Natural killer cell (primary cell): ENCODE data around the gene SORCS2. TPM values are rescaled to one million over a fixed set of nuclear protein-coding genes. Genes with fewer than 3 reads are reported as not detected.

Experiments used
- ATAC-seq, 3 donors: fragments of 150-1000 bp in 2 of 3; fragments of 200-7000 bp in 1 of 3; cut with Tn5 transposase; 1 replicate in 1 of 3; 2 replicates in 2 of 3; pipeline ENCODE4 v1.10.0; 2021; ENCODE audit warnings: mild to moderate bottlenecking in 2 of 3, moderate library complexity in 2 of 3
- DNase-seq, 2 donors: peaks; one replicate each; pipeline versions ENCODE4 v3.0.0 to v3.0.0-alpha.2; 2013 to 2021; ENCODE audit warnings: mixed read lengths in 1 of 2
- H3K27ac ChIP-seq: one replicate; pipeline ENCODE4 v1.5.1; 2013; ENCODE audit warnings: mild to moderate bottlenecking, low read length
- H3K27me3 ChIP-seq: one replicate; pipeline ENCODE4 v1.6.1; 2013; ENCODE audit warnings: low read length; ENCODE audit not compliant: control insufficient read depth, insufficient read depth
- H3K36me3 ChIP-seq: one replicate; pipeline ENCODE4 v1.6.1; 2013; ENCODE audit warnings: low read length; ENCODE audit not compliant: control insufficient read depth, insufficient read depth
- H3K4me1 ChIP-seq: one replicate; pipeline ENCODE4 v1.6.1; 2013; ENCODE audit warnings: low read length; ENCODE audit not compliant: control insufficient read depth, insufficient read depth
- H3K4me3 ChIP-seq: one replicate; pipeline ENCODE4 v1.5.1; 2013; ENCODE audit warnings: low read length
- H3K9me3 ChIP-seq: one replicate; pipeline ENCODE4 v1.6.1; 2013; ENCODE audit warnings: low read length; ENCODE audit not compliant: control insufficient read depth, insufficient read depth
- H3K27ac Mint-ChIP-seq, 2 donors: one replicate each; pipeline ENCODE4 v1.8.0; 2022; ENCODE audit warnings: mild to moderate bottlenecking in 2 of 2, mixed read lengths in 2 of 2, moderate library complexity in 1 of 2
- H3K27me3 Mint-ChIP-seq, 2 donors: one replicate each; pipeline ENCODE4 v1.8.0; 2022; ENCODE audit warnings: low read depth in 2 of 2, mixed read lengths in 2 of 2
- H3K36me3 Mint-ChIP-seq: one replicate; pipeline ENCODE4 v1.8.0; 2022; ENCODE audit warnings: mixed read lengths
- H3K4me1 Mint-ChIP-seq, 2 donors: one replicate each; pipeline ENCODE4 v1.8.0; 2022; ENCODE audit warnings: mixed read lengths in 2 of 2
- H3K4me3 Mint-ChIP-seq: one replicate; pipeline ENCODE4 v1.8.0; 2022; ENCODE audit warnings: mild to moderate bottlenecking, moderate library complexity, mixed read lengths
- H3K9me3 Mint-ChIP-seq, 2 donors: one replicate each; pipeline ENCODE4 v1.8.0; 2022; ENCODE audit warnings: mixed read lengths in 2 of 2
- CTCF ChIP-seq: fragments of 200-600 bp; IDR thresholded peaks from one replicate; pipeline ENCODE4 v1.8.0; 2022; ENCODE audit warnings: antibody characterized with exemption
- WGBS: methylation state at CpG from one replicate; pipeline ENCODE4 v1.1.7; 2013; ENCODE audit warnings: missing lambda C conversion rate; ENCODE audit not compliant: insufficient coverage; 5-methylcytosine and 5-hydroxymethylcytosine counted together
- intact Hi-C: fragments of 100-400 bp; cut with micrococcal nuclease; formaldehyde crosslinking; loops from one replicate; pipeline ENCODE4 v1.14.2; 2022
- total RNA-seq, 4 donors: library from RNA; stranded (reverse); fragments of 120-200 nt in 1 of 4; gene quantifications; one replicate each; pipeline versions ENCODE4 v1.2.3 to v1.2.4, GENCODE V29; 2013 to 2022

The SORCS2 gene
- total RNA-seq, 3 donors from 2014 or later (not counting 1 experiment from before 2014, with no cell fraction given), result 1.2 to 2.5 (median 1.4) TPM

GRCh38 chr4:7621252-7622035 lies 429.1 kb downstream of the SORCS2 start:
- Mint-ChIP-seq H3K4me1 (peaks cover 0 to 6% of the 10 kb centered on the region in 2 donors), H3K27ac (peak overlapping the region in 1 of 2 donors; percentile 0), H3K27me3 (peaks cover 0 to 17% of the 10 kb centered on the region in 2 donors), H3K4me3 (no peak overlapping the region), H3K9me3 (peaks cover 0 to 2% of the 10 kb centered on the region in 2 donors), H3K36me3 (no peaks in the 10 kb centered on the region)
- Histone ChIP-seq H3K27me3 (no peaks in the 10 kb centered on the region), H3K4me3 (no peak overlapping the region), H3K4me1 (peaks cover 6% of the 10 kb centered on the region), H3K36me3 (no peaks in the 10 kb centered on the region), H3K9me3 (no peaks in the 10 kb centered on the region), H3K27ac (no peak overlapping the region)
- intact Hi-C loops, result no loop called here
- TF ChIP-seq CTCF, result no peak
- DNase-seq (no peak), ATAC-seq (no peak)
- WGBS, result 80% methylated on average over 10 of the region's 11 CpGs

GRCh38 chr4:7622371-7622770 lies 430.0 kb downstream of the SORCS2 start:
- no peak overlapping the region for H3K4me3 Mint-ChIP-seq
- H3K27ac Mint-ChIP-seq, result no peak overlapping the region
- H3K9me3 Mint-ChIP-seq, result no peaks in the 10 kb centered on the region
- Histone ChIP-seq H3K27me3 (no peaks in the 10 kb centered on the region), H3K36me3 (no peaks in the 10 kb centered on the region), H3K27ac (no peak overlapping the region), H3K9me3 (no peaks in the 10 kb centered on the region), H3K4me3 (no peak overlapping the region), H3K4me1 (peaks cover 6% of the 10 kb centered on the region)
- peaks cover 0 to 6% of the 10 kb centered on the region in 2 donors for H3K4me1 Mint-ChIP-seq
- DNase-seq (no peak), ATAC-seq (no peak)
- no peaks in the 10 kb centered on the region for H3K36me3 Mint-ChIP-seq
- H3K27me3 Mint-ChIP-seq, result peaks cover 0 to 17% of the 10 kb centered on the region in 2 donors
- no peak for TF ChIP-seq CTCF
- 86% methylated on average over 9 of the region's 9 CpGs for WGBS
- intact Hi-C loops, result no loop called here

DNA sequence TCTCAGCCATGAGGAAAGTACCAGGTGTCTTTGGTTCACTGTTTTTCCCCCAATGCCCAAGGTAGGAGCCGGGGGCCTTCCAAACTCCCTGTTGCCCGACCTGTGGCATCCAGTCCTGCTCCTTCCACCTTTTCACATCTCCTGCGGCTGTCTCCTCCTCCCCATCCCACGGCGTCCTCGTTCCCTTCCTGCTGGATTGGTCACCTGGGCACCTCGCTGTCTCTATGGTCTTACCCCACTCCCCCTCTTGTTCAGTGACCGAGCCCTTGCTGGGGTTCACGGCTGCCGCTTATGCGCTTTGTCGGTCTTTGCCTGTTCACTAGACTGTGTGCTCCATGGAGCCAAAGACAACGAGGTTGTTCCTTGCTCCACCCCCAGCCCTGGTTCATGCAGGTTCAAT lies 431.1 kb downstream of the SORCS2 start:
- intact Hi-C loops, result no loop called here
- WGBS, result 89% methylated on average over 13 of the region's 13 CpGs

More for the DNA sequence above, 431.1 kb downstream of the SORCS2 start:
- Histone ChIP-seq H3K36me3 (no peaks in the 10 kb centered on the region), H3K4me3 (no peak overlapping the region), H3K9me3 (no peaks in the 10 kb centered on the region), H3K27me3 (no peaks in the 10 kb centered on the region), H3K27ac (no peak overlapping the region), H3K4me1 (peaks cover 6% of the 10 kb centered on the region)
- no peaks in the 10 kb centered on the region for H3K9me3 Mint-ChIP-seq
- no peaks in the 10 kb centered on the region for H3K36me3 Mint-ChIP-seq
- no peak for ATAC-seq
- no peak overlapping the region for H3K27ac Mint-ChIP-seq
- peaks cover 0 to 17% of the 10 kb centered on the region in 2 donors for H3K27me3 Mint-ChIP-seq
- no peak overlapping the region for H3K4me3 Mint-ChIP-seq
- no peak for TF ChIP-seq CTCF
- peaks cover 0 to 6% of the 10 kb centered on the region in 2 donors for H3K4me1 Mint-ChIP-seq
- DNase-seq, result no peak
